ENCODE data around the gene ZBTB49.

ZBTB49 gene

DNA sequence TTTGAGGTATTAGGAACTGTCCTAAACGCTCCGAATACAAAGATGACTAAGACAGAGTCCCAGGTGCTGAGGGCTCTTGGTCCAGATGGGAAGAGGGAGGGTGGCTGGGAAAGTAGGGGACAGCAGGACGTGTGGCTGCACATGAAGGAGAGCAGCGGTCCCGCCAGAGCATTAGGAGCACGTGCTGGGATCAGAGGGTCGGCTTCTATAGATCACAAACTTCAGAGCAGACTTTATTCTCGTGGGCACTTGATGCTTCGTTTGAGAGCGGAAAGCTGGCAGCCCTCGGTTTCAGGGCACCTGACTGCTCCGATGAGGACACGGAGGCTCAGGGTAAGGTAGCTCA is 26.1 kb downstream of the ZBTB49 start:
- no peak overlapping the region for H3K4me3 ChIP-seq (ENCODE audit: low read depth, low read length)
- TF ChIP-seq, protein P1, sequence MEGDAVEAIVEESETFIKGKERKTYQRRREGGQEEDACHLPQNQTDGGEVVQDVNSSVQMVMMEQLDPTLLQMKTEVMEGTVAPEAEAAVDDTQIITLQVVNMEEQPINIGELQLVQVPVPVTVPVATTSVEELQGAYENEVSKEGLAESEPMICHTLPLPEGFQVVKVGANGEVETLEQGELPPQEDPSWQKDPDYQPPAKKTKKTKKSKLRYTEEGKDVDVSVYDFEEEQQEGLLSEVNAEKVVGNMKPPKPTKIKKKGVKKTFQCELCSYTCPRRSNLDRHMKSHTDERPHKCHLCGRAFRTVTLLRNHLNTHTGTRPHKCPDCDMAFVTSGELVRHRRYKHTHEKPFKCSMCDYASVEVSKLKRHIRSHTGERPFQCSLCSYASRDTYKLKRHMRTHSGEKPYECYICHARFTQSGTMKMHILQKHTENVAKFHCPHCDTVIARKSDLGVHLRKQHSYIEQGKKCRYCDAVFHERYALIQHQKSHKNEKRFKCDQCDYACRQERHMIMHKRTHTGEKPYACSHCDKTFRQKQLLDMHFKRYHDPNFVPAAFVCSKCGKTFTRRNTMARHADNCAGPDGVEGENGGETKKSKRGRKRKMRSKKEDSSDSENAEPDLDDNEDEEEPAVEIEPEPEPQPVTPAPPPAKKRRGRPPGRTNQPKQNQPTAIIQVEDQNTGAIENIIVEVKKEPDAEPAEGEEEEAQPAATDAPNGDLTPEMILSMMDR (IDR thresholded peaks at IDR 0.05; ENCODE audit: low read depth, low read length): no peak

DNA sequence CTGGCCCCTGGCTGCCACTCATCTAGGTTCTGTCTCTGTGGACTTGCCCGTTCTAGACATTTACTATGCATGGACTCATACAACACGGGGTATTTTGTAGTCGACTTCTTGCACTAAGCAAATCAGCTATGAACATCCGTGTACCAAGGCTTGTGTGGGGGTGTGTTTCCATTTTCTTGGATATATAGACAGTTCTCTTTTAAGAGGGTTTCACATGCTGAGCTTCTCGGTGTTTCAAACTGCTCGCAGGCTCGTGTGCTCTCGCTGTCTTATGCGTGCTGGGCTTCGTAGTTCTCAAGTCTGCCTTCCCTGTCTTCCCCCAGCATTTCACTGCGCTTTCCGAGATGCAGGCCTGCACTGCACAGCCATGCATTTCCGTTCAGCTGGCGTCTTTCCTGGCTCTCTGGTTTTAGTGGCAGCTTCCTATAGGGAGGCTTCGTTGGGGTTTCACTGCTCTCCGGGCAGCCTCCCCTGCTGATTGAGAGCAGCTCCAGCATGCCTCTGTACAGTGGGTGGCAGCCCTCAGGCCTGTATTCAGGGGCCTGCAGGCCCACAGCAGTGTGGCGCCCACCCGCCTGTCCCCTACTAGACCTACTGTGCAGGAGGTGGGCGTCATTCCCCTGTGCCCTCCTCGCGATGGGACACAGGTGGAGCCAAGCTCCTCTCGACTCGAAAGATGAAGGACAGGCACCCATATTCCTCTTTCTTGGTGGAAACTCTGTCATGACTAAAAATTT is 27.6 kb downstream of the ZBTB49 start:
- H3K4me3 ChIP-seq (ENCODE audit: low read depth, low read length): no peak overlapping the region
- TF ChIP-seq, protein P1 (IDR thresholded peaks at IDR 0.05; ENCODE audit: low read depth, low read length): no peak

DNA sequence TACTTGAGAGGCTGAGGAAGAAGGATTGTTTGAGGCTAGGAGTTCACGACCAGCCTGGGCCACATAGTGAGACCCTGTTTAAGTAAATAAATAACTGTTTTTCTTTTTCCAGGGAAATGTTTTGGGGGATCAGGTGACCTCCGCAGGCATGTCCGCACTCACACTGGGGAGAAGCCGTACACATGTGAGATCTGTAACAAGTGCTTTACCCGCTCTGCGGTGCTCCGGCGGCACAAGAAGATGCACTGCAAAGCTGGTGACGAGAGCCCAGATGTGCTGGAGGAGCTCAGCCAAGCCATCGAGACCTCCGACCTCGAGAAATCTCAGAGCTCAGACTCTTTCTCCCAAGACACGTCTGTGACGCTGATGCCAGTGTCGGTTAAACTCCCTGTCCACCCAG is 30.5 kb downstream of the ZBTB49 start:
- TF ChIP-seq, protein P1 (IDR thresholded peaks at IDR 0.05; ENCODE audit: low read depth, low read length): no peak

DNA sequence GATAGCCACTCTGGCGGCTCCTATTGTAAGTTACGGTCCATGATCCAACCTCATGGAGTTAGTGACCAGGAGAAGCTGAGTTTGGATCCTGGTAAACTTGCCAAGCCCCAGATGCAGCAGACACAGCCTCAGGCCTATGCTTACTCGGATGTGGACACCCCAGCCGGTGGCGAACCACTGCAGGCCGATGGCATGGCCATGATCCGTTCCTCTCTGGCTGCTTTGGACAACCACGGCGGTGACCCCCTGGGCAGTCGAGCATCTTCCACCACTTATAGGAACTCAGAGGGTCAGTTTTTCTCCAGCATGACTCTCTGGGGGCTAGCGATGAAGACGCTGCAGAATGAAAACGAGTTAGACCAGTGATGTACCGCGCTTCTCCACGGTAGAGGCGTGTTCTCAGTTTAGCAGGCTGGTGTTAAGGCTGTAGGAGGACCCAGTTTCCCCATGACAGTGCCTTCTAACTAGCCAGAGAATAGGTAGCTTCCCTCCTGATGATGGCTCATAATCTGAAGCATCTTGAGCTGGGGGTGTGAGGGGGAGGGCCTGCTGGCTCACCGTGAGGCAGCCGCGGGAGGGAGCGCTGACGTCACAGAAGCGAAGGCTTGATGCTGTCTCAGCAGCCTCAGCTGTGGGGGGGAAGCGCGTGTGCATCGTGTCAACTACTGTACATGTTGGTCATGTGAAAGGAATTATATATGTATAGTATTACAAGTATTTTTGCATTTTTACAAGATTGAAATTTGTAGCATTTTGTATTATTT is 31.1 kb downstream of the ZBTB49 start:
- H3K4me3 ChIP-seq (ENCODE audit: low read depth, low read length): no peak overlapping the region
- TF ChIP-seq, protein P1 (IDR thresholded peaks at IDR 0.05; ENCODE audit: low read depth, low read length): no peak

More for the DNA sequence above, 30.5 kb downstream of the ZBTB49 start:
- H3K4me3 ChIP-seq (ENCODE audit: low read depth, low read length): no peak overlapping the region

DNA sequence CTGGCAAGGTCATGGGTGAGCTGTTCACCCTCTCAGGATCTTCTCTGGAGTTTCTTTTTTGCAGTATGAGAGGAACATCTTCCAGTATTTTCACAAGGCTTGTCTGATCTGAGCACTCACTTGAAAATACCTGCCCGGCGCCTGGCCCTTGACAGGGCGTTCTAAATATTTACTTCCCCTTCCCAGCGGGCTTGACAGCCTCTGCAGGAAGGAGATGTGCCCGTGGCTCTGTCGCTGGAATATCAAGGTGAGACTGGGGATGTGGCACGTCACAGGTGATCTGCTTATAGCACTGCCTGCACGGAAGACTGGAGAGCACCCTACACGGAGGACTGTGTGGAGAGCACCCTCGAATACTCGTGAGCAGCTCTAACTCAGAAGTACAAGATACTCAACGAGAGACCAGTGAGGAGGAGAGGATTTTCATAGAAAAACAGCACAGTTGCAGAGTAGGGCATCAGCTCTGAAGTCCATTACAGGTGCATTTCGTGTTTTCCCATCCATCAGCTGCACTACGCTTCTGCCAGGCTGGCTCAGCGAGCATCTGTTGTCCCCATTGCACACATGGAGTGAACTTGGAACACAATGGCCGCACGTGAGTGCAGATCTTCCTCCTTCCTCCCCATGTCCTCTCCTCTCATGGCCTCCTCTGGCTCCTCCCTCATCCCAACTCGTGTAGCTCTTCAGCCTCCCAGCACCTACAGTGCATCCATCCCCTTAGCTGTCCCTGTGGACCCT is 32.1 kb downstream of the ZBTB49 start:
- TF ChIP-seq, protein P1 (IDR thresholded peaks at IDR 0.05; ENCODE audit: low read depth, low read length): no peak
- H3K4me3 ChIP-seq (ENCODE audit: low read depth, low read length): no peak overlapping the region

DNA sequence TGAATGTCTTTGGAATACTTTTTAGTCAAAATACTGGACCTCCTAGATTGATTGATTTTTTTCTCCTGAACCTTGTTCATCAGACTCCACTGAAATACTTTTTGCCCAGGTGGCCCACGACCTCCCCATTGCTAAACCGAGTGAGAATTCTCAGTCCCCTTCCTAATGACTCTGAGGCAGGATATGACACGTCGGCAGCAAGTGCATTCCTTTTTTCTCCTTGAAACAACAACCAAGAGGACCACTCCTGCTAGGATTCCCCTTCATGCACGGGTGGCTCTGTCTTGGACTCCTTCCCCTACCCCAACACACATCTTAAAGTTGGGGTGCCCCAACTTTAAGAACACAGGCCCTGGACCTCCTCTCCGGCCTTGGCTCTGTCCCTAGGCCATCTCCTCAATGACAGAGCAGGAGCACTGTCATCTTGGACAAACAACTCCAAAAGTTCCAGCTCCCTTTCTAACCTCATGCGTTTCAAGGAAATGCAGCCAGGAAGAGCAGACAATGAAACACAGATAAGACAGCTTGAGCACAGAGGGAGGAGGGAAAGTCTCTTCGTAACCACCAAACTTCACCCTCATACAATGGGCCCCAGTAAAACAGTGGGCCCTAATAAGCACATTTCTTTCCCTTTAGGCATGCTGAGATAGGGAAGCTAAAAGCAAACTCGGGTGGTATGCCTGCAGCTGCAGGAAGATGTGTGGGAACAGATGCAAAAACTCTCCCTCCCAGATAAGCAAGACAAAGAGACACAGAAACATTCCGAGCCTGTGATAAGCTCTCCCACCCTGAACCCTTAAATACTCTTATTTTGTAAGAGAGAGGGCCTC is 33.9 kb downstream of the ZBTB49 start:
- TF ChIP-seq, protein P1 (IDR thresholded peaks at IDR 0.05; ENCODE audit: low read depth, low read length): no peak

More for the DNA sequence above, 33.9 kb downstream of the ZBTB49 start:
- no peak overlapping the region for H3K4me3 ChIP-seq (ENCODE audit: low read depth, low read length)
